ENCODE data around the gene TMEM176A. TPM values are rescaled to one million over a fixed set of nuclear protein-coding genes. Genes with fewer than 3 reads are reported as not detected.
"Not testable (repeated sequence)": the region's sequence is repeated elsewhere in the genome, so short reads cannot be mapped to it uniquely, and the experiment has no call there.

Gene TMEM176A
- total RNA-seq, 1 donor from 2014 or later, result not detected

- Mint-ChIP-seq H3K27me3 (ENCODE audit: low read depth) (peaks cover 20% of the 10 kb centered on the region), H3K36me3 (ENCODE audit: low read depth) (no peaks in the 10 kb centered on the region), H3K4me3 (ENCODE audit: unreplicated experiment) (no peak overlapping the region), H3K9me3 (ENCODE audit: low read depth) (peaks cover 17% of the 10 kb centered on the region), H3K27ac (ENCODE audit: unreplicated experiment) (no peak overlapping the region), H3K4me1 (ENCODE audit: low read depth) (no peaks in the 10 kb centered on the region)
- no peak for TF ChIP-seq CTCF (IDR thresholded peaks at IDR 0.05)
- no peak for DNase-seq (ENCODE audit: low spot score)
Measured at GRCh38 chr7:150806863-150807262, 6.3 kb downstream of the TMEM176A start.

- H3K4me1 Mint-ChIP-seq (ENCODE audit: low read depth); H3K36me3 Mint-ChIP-seq (ENCODE audit: low read depth); DNase-seq (ENCODE audit: low spot score); H3K27ac Mint-ChIP-seq (ENCODE audit: unreplicated experiment); H3K4me3 Mint-ChIP-seq (ENCODE audit: unreplicated experiment): not testable (repeated sequence)
- Mint-ChIP-seq H3K9me3 (ENCODE audit: low read depth) (peaks cover 21% of the 10 kb centered on the region), H3K27me3 (ENCODE audit: low read depth) (peaks cover 11% of the 10 kb centered on the region)
Measured at GRCh38 chr7:150807616-150808438, 7.3 kb downstream of the TMEM176A start.

- no peak for TF ChIP-seq CTCF (IDR thresholded peaks at IDR 0.05)
- Mint-ChIP-seq H3K27me3 (ENCODE audit: low read depth) (peaks cover 7% of the 10 kb centered on the region), H3K9me3 (ENCODE audit: low read depth) (peaks cover 33% of the 10 kb centered on the region), H3K4me1 (ENCODE audit: low read depth) (no peaks in the 10 kb centered on the region), H3K27ac (ENCODE audit: unreplicated experiment) (no peak overlapping the region), H3K4me3 (ENCODE audit: unreplicated experiment) (no peak overlapping the region), H3K36me3 (ENCODE audit: low read depth) (no peaks in the 10 kb centered on the region)
- DNase-seq (ENCODE audit: low spot score), result no peak
Measured at GRCh38 chr7:150814328-150815001, 13.9 kb downstream of the TMEM176A start.

GRCh38 chr7:150818971-150819370, 18.4 kb downstream of the TMEM176A start:
- no peak overlapping the region for H3K4me3 Mint-ChIP-seq (ENCODE audit: unreplicated experiment)
- no peaks in the 10 kb centered on the region for H3K4me1 Mint-ChIP-seq (ENCODE audit: low read depth)
- DNase-seq (ENCODE audit: low spot score), result no peak
- no peak overlapping the region for H3K27ac Mint-ChIP-seq (ENCODE audit: unreplicated experiment)
- peaks cover 1% of the 10 kb centered on the region for H3K27me3 Mint-ChIP-seq (ENCODE audit: low read depth)
- no peak for TF ChIP-seq CTCF (IDR thresholded peaks at IDR 0.05)
- no peaks in the 10 kb centered on the region for H3K36me3 Mint-ChIP-seq (ENCODE audit: low read depth)
- peaks cover 29% of the 10 kb centered on the region for H3K9me3 Mint-ChIP-seq (ENCODE audit: low read depth)

GRCh38 chr7:150820148-150820547, 19.6 kb downstream of the TMEM176A start:
- no peak for TF ChIP-seq CTCF (IDR thresholded peaks at IDR 0.05)
- H3K36me3 Mint-ChIP-seq (ENCODE audit: low read depth), result no peaks in the 10 kb centered on the region
- H3K4me3 Mint-ChIP-seq (ENCODE audit: unreplicated experiment), result no peak overlapping the region
- no peaks in the 10 kb centered on the region for H3K4me1 Mint-ChIP-seq (ENCODE audit: low read depth)
- H3K27ac Mint-ChIP-seq (ENCODE audit: unreplicated experiment), result no peak overlapping the region
- peaks cover 25% of the 10 kb centered on the region for H3K9me3 Mint-ChIP-seq (ENCODE audit: low read depth)
- H3K27me3 Mint-ChIP-seq (ENCODE audit: low read depth), result peaks cover 1% of the 10 kb centered on the region
- DNase-seq (ENCODE audit: low spot score), result no peak
